ENCODE data around the gene EIF3A.

DNA sequence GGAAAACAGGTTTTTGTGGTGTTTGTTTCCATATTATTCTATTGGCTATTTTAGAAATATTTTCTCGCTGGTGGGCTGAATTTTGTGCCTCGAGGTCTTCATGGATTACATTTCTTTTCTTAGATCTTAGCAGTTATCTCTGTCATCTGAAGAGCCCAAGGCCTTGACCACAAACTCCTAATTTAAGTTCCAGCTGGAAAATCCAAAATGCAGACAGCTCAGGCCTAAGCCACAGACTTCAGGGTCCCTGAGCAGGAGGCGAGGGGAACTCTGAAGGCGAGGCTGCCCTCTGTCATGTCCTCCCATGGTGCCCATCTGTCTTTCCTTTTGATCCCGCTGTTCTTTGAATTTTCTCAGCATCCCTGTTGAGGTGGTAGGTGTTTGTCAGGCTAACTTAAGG is 37.6 kb upstream of the EIF3A start:
- no peak for TF ChIP-seq CTCF (conservative IDR thresholded peaks at IDR 0.05 in 1 of 2, IDR thresholded peaks at IDR 0.05 in 1 of 2; ENCODE audit: extremely low read depth in 1 of 2, insufficient read depth in 1 of 2, low read depth in 1 of 2, low read length in 2 of 2)
- no peak for TF ChIP-seq EZH2 (IDR thresholded peaks at IDR 0.05; ENCODE audit: borderline replicate concordance, low read length)

Measured in mammary epithelial cell (primary cell).